ENCODE measurements around the gene SLC25A22.

The SLC25A22 gene

DNA sequence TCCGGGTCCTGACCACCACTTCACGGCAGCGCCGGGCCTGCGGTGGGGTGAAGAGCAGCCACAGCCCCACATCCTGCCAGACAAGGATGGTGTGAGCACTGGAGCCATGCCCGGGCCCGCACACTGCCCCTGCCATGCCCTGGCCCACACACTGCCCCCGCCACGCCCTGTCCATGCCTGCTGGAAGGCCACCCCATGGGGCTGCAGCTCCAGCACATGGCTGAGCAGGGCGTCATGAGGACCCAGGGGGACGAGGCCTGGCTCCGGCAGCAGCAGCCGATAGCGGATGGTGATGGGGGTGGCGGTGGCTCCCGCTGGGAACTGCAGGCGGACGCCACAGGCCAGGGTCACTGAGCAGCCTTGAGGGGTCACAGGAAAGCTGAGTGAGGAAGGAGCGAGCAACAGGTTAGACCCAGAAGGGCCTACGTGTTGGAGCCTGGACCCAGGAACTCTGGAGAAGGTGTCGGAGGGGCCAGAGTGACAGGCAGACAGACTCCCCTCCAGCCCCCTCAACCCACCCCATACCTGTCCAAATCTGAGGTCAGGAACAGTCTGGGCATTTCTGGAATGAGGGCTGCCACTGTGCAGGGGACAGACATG is 4.0 kb upstream of the SLC25A22 start:
- DNase-seq, result no peak

DNA sequence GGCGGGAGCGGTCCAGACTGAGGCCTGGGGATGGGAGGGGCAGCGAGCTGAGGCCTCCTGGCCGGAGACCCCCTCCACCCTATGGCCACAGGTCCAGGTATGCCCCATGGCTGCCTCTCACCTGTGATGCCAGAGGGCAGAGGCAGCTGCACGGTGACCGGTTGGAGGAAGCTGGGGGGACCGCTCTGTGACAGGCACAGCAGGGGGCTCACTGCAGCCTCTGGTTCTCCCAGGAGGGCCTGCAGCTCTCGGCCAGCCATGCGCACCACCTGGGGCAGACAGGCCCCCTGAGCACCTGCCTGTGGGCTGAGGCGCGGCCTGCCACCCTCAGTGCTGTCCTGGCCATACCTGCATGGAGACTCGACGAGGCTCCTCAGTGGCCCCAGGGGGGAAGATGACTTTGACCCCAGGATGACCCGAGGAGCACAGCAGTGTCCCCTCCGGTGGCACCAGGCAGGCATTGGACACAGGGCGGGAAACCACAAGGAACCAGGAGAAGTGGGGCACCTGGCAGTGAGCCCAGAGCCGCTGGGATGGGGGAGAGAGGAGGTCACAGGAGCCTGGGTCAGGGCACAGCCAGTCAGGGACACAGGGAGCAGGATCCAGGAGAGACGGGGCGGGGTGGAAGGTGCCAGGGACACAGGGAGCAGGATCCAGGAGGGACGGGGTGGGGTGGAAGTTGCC is 3.2 kb upstream of the SLC25A22 start:
- DNase-seq, result no peak

DNA sequence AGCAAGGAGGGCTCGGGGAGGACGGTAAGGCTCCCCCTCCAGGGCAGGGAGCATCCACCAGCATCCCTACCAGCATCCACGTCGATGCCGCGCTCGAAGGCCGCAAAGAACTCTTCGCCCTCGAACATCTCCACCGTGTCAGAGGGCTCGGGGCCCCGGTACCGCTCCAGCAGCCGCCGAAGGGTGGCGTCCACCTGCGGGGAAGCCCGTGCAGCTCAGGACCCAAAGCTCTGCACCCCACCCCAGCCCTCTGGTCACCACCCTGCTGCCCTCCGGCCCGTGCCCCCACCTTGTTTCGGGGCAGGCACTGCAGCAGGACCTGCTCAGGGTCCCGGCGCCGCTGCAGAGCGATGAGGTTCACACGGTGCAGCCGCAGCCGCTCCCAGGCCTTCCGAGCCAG is 2.4 kb upstream of the SLC25A22 start:
- no peak for DNase-seq

DNA sequence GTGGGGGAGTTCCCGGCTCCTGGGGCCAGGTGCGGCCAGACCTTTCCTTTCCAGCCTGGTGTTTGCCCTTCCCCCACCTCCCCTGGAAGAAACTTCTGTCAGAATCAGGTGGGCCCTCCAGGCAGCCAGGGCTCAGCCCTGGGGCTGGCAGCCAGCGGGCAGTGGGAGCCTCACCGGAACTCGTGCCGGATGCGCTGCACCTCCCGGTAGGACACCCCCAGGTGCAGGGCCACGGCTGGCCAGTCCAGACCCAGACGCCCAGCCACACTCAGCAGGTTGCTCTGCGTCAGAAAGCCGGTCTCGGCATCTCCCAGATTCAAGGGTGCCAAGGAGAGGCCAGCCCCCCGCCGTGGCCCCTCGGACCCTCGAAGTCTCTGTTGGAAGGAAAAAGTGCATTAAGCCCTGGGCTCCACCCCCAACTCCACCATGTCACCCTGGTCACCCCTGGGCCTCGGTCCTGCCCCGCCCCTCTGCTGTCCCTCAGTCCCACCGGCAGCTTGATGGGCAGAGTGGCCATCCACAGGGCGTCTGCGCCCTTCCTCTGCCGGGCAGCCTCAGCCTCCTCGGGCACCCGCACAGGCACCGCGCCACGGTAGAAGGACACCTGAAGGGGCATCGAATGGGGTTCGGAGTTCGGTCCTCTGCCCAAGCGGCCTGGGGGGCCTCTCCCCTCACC is 1.7 kb upstream of the SLC25A22 start:
- DNase-seq, result no peak

DNA sequence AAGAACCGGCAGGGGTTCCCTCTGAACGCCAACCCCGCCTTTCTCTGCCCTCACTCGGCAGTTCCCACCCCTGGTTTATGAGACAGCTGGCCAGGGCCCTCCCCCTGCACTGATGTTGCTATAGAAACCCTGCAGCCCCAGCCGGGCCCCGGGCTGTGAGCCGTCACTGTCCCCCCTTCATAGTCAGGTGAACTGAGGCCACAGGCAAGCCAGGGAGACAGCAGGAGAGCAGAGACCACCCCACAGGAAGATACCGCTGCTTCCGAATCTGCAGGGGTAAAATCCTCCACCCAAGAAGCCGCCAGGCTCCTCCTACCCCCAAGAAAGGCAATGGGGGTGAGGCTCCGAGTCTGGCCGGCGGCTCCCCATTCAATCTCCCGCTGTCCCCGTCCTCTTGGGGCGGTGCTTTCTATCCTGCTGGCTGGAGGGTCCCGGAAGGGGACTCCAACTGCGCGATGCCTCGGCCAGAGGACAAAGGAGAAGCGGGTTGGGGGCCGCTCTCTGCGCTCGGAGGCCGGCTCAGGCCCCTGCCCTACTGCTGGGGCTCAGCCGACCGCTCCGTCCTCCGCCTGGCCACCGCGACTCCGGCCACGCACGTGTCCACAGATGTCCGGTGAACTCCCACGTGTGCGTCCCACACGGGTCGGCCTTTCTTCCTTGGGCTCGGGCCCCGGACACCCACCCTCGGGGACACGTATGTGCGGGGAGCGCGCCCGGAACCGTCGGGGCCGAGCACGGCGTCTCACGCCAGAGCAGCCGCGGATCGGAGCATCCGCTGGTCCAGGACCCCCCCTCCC is 587 bp downstream of the SLC25A22 start:
- DNase-seq, result peak; percentile 61

DNA sequence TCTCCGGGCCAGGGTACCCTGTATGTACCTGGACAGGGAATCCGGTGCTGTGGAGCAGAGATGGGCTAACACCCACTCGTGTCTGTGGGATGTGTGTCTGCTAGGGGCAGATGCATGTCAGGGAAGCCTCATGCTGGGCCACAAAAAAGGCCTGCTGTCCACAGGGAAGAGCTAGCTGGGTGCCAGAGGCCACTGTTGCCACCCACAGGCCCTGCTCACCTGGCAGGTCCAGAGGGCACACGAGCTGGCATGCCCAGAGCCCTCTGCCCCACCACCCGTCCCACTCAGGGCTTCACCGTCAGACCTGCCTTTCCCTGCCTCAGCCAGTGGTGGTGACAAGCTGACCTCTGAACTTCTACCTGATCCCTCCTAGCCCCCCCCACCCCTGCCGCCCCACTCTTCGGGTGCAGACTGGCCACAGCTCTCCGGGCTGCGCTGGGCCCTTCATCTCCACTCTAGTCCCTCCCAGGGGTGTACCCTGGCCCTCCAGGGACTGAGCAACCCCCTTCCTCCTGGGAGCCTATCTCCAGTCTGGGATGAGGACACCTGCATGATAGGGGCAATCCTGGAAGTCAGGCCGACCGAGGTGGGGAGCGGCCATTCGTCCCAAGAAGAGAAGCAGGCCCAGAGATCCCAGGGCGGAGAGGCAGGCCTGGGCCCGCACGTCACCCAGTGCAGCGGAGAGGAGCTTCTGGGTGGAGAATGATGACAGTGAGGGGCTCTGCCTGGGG is 1.4 kb downstream of the SLC25A22 start:
- DNase-seq, result no peak

DNA sequence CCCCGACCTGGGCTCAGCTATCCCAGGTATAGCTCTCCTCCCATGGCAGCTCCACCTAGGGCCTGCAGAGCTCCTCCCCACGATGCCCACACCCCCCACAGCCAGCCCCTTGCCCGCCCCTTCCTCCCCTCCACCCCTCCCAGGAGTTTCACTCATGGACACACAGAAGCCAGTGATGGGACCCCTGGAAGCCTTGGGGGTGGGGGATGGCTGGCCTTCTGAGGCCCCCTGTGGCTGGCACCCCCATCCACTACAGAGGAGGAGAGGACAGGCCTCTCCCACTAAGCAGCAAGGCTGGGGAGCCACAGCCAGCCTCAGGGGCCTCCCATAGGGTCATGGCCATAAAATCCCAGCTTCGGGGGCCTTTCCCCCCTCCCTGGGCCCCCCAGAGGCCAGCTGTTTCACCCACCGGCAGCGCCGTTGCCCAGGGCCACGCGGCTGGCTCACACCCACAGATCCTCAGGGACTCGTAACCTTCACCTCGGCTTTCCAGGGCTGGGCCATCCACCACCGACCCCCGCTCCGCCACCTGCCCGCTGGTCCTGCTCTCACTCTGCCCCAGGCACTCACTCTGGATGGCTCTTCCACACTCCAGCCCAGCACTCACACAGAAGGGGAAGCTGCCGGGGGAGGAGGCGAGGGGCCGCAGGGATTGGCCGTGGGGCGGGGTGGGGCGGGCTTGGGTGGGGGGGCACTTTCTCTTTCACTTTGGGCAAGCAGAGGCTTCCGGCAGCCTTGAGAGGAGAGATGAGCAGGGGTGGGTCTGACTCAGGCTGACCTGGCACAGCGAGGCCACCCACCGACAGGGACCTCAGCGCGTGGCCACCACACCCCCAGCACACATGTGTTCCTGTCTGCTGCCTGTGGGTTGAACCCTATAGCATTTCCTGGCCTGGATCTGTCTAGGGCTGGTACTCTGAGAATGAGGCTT is 2.2 kb downstream of the SLC25A22 start:
- DNase-seq, result peak; percentile 67

DNA sequence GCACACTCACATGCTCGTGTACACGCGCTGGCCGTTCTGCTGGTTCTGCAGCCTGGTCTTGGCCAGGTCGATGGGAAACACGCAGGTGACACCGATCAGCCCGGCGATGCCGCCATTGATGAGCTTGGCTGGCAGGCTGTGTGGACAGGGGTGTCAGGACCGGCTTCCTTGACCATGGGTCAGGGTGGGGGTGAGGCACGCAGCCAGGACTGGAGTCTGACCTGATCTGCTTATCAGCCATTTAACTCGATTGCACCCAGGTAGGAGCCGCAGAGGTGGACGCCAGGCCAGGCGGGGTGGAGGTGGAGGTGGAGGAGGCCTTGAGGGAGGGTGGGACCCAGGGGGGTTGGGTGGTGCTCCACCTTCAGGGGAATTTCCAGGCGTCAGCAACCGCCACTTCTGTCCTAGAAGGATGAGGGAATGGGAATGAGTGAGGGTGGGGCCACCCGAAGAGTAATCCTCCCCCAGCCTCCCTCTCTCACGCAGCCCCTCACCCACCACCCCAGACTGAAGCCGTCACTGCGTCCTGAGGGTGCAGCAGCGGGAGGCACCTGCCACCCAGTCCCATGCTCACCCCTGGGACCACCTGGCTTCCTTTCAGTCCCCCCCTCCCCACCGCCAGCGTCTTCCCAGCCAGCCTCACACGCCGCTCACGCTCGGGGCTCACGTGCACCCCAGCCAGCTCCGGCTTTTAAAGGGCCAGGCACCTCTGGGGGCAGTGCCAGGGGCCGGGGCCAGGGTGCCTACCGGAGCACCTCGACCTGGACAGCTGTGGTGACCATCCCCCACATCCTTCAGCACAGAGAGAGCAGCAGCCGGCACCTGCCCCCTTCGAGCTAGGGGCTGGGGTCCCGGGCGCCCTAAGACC is 3.1 kb downstream of the SLC25A22 start:
- DNase-seq, result no peak

DNA sequence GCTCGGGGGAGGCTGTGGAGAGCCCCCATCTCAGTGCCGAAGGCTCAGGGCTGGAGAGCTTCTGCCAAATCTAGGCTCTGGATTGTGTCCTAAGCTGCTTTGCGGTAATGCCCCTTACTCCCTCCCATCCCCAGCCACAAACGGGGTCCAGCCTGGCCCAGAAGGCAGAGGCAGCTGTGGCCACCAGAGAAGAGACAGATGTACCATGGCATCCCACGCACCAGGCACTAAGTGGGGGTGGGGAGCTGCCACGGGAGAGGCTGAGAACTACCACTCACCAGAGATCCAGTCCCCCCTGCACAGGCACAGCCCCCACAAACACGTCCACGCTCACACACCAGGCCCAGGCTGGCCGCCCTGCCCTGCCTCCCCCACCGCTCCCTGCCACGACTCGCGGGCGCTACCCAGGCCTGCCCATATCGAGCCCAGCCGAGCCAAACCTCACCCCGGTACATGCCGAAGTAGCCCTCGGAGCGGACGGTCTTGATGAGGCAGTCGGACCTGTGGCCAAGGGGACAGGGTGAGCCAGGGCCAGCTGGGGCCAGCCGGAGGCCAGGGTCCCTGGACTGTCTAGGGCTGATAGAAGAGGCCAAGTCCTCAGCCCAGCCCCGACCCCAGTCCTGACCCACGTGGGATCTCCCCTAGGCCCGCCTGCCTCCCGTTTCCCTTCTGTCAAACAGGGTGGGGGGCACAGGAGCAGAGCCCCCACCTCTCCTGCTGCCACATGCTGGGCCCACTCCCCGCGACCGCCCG is 3.9 kb downstream of the SLC25A22 start:
- DNase-seq, result no peak

DNA sequence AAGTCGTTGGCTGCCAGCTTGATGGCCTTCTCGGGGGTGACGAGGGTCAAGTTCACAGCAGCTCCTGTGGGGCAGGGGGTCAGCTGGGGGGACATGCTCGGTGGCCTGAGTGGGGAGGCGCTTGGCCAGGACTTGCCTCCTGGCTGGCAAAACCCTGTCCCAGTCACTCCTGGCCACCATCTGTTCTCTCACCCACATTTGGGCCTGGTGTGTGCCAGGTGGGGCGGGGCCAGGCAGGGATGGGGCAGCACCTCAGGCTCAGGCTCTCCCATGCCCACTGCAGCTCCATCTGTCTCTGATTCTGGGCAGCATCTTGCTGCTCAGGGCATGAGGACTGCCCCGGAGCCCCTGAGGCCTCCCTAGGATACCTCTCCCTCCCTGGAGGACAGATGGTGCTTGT is 4.5 kb downstream of the SLC25A22 start:
- DNase-seq, result no peak

DNA sequence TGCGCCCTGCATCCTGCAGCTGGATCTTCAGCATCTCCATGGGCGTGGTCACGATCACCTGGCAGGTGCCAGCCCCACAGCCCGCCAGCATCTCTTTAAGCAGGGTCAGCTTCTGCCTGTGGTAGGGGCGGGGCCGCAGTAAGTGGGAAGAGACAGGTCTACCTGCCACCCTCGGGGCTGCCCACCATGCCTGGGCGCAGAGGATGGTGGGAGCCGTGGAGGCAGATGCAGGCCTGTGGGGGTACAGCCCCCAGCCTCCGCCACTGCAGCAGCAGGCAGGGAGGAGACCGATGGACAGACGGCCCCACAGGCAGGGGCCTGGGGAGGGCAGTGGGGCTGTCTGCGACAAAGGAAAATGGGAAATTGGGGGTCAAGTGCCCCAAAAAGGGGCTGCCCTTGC is 5.2 kb downstream of the SLC25A22 start:
- DNase-seq, result peak; percentile 65

DNA sequence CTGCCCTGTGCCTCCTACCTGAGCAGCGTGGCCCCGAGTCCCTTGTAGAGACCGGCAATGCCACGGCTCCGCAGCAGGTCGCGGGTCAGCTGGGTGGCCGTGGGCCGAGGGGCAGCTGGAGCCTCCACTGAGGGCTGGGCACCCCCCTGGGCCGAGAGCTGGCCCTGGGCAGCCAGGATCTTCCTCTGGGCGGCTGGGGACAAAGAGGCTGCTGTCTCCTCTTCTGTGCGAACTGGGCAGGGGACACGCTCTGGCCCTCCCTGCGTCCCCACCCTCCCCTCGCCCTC is 5.6 kb downstream of the SLC25A22 start:
- DNase-seq, result no peak

DNA sequence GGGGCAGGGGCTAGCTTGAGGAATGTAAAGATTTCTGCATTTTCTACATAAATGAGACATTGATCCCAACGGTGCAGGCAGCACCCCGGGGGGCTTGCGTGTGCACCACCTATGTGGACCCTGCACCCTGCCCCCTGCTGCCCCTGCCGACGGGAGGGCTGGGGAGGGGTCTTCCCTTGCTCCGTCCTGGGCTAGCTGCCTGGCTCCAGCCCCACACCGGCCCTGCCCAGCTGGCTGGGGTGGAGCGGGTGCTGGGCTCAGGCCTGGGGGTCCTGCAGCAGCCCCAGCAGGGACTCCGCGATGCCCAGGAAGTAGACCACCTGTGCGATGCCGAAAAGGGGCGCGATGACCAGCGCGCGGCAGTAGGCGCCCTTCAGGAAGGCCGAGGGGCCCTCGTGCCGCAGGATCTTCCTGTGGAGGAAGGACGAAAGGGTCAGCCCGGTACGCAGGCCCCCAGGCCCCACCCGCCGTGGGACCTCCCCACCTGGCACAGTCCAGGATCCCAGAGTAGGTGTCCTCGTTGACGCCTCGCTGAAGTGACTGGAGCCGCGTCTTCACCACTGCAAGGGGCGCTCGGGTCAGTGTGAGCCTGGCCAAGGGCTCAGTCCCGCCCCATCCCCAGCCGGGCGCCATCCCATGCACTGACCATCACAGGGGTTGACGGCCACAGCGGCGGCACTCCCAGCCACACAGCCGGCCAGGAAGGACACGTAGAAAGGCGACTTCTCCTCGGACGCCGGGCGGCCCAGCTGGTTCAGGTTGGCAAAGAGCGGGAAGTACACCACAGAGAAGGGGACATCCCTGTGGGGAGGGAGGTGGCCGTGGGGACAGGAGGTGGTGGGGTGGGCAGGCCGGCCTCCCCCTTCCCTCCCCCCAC is 6.2 kb downstream of the SLC25A22 start:
- DNase-seq, result no peak

DNA sequence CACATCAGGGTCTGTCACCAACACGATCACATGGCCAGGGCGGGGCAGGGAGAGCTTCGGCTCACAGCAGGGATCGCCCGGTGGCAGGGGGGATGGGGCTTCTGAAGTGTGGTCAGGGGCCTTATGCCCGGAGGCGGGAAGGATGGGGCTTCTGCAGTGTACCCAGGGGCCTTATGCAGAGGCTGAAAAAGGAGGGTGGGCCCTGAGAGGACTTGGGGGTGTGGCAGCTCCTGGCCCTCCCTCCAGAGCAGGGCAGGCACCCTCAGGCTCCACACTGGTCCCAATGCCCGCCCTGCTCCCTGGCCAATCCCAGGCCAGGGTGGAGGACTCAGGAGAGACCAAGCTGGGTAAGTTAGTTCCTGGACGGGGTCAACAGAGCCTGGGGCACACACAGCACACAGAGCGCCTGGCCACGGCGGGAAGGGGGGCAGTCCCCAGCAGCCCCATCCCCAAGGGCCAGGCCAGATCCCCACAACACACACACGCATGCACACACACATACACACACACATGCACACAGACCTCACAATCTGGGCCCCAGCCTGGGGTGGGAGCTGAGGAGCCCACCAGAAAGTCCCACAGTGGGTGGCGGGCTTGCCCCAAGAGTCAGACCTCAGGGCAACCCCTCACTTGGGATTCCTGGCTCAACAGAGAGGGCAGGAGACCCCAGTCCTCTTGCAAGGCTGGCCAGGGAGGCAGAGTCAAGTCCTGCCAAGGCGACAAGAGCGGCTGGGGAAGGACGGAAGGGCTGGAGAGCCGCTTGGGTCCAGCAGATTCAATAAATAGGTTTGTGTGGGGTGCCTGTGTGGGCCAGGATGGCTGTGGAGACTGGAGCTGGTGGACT is 7.1 kb downstream of the SLC25A22 start:
- no peak for DNase-seq

DNA sequence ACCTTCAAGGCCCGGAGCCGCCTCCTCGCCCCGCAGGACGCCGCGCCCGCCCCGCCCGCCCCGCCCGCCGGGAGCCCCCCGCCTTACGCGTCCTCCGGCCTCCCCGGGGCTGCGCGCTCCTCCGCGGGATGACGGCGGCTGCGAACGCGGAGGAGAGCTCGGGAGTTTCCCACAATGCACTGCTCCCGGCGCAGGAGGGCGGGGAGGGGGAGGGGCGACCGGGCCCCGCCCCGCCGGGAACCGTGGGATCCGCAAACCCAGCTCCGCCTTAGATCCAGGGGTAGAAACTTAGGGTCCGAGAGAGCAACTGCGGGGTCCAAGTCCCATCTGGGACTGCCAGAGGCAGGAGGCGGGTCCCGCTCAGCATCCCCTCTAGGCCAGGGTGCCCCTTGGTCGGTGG is 8.1 kb downstream of the SLC25A22 start, which contains the start of gene CEND1:
TSS of gene CEND1 (minus strand) at position 148 of the 400 bp plus-strand sequence. CDS start 1,514 bp downstream, outside the sequence.
- DNase-seq, result no peak

DNA sequence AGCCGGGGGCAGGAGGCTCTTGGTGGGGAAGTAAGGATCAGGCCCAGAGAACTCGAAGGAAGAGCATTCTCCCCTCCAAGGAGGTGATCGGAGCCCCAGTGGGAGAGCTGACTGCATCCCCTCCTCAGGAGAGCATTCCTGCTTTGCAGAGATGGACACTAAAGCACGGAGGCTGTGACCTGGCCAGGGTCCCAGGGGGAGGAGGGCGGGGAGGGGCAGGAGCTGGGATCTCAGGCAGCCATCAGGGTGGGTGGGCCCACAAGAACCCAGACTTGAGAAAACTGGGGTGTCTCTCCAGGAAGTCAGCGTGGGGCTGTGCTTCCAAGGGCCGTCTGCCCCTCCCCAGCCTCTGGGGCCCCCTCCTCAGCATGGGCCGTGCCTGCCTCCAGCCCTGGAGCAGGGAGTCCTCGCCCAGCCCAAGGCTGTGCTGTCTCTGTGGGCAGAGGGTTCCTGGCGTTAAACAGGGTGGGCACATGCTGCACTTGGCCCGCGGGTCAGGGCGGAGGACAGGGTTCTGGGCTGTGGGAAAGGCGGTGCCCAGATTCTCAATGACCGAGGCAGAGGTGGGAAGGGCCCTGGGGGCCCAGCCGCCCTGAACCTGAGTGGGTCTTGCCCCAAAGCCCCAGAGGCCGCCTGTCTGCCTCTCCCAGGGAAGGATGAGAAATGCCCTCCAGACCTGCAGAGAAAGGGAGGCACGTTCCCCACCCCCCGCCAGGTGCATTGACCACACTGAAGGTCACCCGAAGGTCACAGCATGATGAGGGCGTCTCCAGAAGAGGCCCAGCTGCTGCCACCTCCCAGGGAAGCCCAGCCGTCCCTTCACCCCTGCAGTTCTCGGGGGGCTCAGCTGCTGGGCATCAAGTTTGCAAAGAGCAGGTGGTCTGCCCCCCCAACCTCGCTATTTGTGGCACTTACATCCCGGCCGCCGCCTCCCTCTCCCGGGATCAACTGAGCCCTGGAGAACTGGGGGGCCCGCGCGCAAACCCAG is 8.8 kb downstream of the SLC25A22 start:
- no peak for DNase-seq
